Stimulated activated CD4-positive, alpha-beta T cell treated with anti-CD3 and anti-CD28 coated beads, Interleukin-12 subunit alpha, Interleukin-12 subunit beta, amount 100 ng/mL, for 48 hours (primary cell): Measurements from ENCODE around the gene DOP1A.
A peak's percentile ranks its signal among the peaks of the same experiment; 100 is the strongest.
"Not testable (repeated sequence)": the region's sequence is repeated elsewhere in the genome, so short reads cannot be mapped to it uniquely, and the experiment has no call there.

Experiments used
- DNase-seq, 3 donors: peaks; one replicate each; pipeline ENCODE4 v3.0.0-alpha.2; 2020; ENCODE audit warnings: low read depth in 2 of 3, low spot score in 1 of 3

DOP1A gene

GRCh38 chr6:83152913-83153312 is 85.4 kb downstream of the DOP1A start:
- no peak for DNase-seq

- DNase-seq = no peak
Observed at GRCh38 chr6:83153883-83154521, 86.5 kb downstream of the DOP1A start.

GRCh38 chr6:83155794-83156193 is 88.3 kb downstream of the DOP1A start:
- no peak for DNase-seq

DNA sequence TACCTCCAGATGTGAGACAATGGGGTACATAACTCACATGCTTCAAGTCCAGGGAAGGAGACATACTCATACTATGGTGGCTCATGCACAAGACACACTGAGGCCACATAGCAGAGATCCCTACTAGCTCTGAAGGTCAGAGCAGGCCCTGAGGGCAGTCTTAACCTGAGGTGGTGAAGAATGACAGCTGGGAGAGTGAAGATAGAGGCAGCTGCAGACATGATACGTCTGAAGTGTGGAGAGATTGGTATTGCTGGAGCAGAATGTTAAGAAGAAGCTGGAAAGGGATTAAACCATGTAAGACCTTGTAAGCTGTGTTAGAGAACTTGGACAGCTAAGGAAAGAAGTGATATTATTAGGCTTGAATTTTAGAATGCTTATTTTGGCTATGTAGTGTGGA is 92.7 kb downstream of the DOP1A start:
- DNase-seq = no peak

GRCh38 chr6:83167726-83168278 is 100.3 kb downstream of the DOP1A start:
- DNase-seq = no peak

DNA sequence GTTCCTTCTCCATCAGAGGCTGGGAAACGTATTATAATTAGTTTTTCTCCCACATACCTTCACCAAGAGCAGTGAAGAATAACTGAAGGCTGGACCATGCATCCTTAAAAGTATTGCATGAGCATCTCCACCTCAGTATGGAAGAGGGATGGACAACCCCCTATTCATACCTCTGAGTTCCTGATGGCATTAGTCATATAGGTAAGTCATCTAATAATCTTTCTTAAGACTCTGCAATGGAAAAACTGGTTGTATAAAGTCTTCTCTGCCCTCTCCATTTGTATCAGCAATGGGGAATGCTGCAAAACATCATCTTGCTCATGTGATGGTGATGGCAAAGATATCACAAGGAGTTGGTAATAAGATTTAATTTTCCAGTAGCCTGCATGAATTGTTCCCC is 101.1 kb downstream of the DOP1A start:
- DNase-seq = no peak

DNA sequence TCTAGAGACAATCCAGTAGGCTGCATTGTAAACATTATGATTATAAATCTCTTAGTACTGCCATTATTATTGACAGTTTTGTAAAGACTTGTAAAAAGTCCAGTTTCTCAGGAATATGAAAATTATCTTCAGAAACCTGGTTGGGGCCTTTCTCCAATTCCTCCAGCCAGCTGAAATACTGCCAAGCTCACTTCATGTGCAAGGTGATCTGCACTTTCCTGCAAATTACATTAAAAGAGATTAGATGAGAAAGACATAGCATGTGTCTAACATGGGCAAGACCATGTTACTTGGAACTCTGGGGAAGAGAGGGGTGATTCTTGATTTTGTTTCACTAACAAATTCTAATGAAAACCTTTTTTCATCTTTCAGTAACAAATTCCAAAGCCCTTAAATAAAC is 101.6 kb downstream of the DOP1A start:
- no peak for DNase-seq

DNA sequence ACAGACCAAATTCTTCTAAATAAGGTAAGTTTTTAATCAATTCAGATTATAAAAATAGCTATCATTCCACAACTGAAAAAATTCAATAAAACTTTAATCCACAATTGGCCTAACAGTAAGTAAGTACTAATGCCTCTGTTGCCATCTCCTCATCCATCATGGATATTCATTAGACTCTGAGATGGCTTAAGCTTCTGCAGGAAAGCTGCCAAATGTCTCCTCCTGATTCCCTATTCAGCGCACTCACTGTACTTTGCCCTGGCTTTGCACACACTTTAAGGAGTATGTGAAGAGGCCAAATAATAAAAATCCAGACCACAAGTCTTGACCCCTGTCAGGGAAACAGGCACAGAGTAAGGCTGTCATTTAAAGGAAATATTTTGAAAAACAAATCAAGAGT is 102.0 kb downstream of the DOP1A start:
- no peak for DNase-seq

DNA sequence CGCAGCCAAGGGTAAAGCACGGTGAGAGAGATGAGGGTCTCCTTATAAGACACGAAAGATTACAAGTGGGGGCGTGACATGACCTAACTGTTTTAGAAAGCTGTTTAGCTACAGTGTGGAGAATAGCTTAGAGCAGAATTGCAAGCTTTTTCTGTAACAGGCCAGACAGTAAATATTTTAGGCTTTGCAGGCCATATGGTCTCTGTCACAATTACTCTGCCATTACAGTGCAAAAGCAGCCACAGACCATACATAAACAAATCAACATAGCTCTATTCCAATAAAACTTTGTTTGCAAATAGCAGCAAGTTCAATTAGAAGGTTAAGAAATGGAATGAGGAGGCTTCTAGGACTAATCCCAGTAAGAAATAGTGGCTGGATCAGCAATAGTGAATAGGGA is 108.8 kb downstream of the DOP1A start:
- no peak for DNase-seq

GRCh38 chr6:83180426-83180950 is 113.0 kb downstream of the DOP1A start:
- DNase-seq = no peak

DNA sequence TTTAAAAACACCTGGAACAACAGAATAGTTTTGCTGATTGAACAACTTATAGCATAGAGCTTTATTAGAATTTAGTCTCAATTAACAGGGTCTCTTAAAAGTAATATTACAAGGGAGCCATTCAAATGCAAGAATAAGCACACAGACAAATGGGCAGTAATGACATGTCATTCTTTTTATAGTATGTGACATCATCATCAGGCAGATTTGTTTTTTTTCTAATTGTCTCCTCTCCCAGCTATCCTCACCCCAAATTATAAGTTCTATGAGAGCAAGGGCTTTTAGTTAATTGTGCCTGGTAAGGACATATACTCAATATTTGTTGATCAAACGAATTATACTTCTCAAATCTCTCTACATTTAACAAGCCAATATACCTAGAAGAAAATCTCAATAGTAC is 114.6 kb downstream of the DOP1A start:
- DNase-seq = no peak

GRCh38 chr6:83183082-83183828 is 115.8 kb downstream of the DOP1A start:
- no peak for DNase-seq

DNA sequence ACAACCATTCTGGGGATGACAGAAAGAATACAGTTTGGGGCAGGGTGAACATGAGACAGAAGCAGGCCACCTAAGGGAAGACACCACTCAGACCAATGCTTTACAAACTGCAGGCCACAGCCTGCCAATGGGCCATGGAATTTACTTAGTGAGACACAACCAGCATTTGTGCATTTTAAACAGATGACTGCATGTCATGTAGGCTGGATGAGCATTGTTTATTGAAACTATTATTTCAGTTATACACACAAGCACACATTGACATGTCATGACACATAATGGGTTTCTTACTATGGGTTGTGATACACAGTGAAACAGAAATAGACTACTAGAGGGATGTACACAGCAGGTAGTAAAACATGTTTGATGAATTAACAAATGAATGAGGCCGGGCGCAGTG is 117.6 kb downstream of the DOP1A start:
- no peak for DNase-seq

GRCh38 chr6:83188501-83188900 is 121.0 kb downstream of the DOP1A start:
- DNase-seq = no peak

DNA sequence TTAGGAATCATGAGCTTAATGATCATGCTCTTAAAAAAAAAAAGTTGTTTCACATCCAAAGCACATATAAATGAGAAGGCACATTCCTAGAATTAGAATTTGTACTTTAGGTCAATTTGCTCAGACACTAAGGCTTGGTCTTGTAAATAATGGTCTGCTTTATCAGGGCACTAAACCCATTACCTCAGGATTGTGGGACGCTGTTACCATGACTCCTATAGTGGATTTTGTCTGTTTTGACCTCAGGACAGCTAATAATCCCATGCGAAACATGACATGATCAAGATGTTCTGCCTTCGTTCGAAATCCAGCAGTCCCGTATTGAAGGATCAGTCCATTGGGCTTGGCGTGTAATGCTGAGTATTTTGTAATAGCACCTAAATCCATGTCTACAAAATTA is 123.2 kb downstream of the DOP1A start:
- no peak for DNase-seq

- not testable (repeated sequence) for DNase-seq
Observed at GRCh38 chr6:83191974-83192373, 124.5 kb downstream of the DOP1A start.

GRCh38 chr6:83192456-83192855 is 125.0 kb downstream of the DOP1A start:
- DNase-seq = no peak

- DNase-seq = peak; percentile 74 to 84 (median 77)
Observed at GRCh38 chr6:83192871-83193746, 125.6 kb downstream of the DOP1A start, which contains the start of the genes PGM3 and RWDD2A. Gene PGM3, minus strand, starts transcription at chr6:83193265. Its CDS starts 2,253 bp downstream, at chr6:83191012. Gene RWDD2A, plus strand, starts transcription at chr6:83193357. Its CDS starts 1,095 bp downstream, at chr6:83194452.

GRCh38 chr6:83193747-83194566 is 126.5 kb downstream of the DOP1A start:
- peak in 1 of 3 donors; percentile 1 for DNase-seq

DNA sequence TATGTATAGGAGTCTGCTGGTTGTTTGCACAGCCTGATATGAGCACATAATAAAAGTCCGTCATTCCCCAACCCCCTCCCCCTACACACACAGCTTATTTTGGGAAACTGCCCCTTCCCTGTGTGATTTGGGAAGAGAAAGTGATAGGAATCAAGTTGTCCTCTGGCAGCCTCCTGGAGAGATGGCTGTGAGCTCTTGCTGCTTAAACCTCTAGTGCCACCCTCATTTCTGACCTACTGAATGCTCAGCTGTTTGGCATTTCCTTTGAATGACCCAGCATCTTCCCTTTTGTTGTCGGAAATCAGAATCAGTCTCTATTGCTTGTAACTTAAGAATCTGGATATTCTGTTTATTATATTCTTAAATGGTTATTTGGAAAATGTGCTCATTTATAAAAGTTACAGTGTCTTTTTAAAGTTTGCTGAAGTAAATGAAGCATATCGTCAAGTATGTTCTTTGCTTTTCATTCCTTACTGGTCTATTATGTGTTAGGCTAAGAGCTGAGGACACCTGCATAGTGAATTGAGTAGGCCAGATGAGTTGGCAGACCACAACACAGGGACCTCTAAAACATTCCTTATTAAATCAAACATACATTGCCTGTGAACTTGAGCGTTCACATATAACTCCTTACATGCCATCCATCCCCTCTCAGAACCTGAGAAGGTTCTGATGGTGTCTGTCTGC is 131.2 kb downstream of the DOP1A start:
- DNase-seq = no peak
